GM12875 (cell line): ENCODE data around the gene RGS7.

Source experiments
- H3K4me3 ChIP-seq: one replicate; pipeline ENCODE4 v1.5.1; 2011; ENCODE audit warnings: low read depth, low read length, control low read depth
- TF ChIP-seq, protein P1 (sequence below): IDR thresholded peaks from 2 replicates; pipeline ENCODE4 v1.5.1; 2011; ENCODE audit warnings: low read depth, mild to moderate bottlenecking, control low read depth, inconsistent platforms, low read length, moderate library complexity, borderline replicate concordance; ENCODE audit not compliant: insufficient read depth

Gene RGS7

GRCh38 chr1:240965581-240966091, 391.4 kb downstream of the RGS7 start:
- TF ChIP-seq, protein P1, sequence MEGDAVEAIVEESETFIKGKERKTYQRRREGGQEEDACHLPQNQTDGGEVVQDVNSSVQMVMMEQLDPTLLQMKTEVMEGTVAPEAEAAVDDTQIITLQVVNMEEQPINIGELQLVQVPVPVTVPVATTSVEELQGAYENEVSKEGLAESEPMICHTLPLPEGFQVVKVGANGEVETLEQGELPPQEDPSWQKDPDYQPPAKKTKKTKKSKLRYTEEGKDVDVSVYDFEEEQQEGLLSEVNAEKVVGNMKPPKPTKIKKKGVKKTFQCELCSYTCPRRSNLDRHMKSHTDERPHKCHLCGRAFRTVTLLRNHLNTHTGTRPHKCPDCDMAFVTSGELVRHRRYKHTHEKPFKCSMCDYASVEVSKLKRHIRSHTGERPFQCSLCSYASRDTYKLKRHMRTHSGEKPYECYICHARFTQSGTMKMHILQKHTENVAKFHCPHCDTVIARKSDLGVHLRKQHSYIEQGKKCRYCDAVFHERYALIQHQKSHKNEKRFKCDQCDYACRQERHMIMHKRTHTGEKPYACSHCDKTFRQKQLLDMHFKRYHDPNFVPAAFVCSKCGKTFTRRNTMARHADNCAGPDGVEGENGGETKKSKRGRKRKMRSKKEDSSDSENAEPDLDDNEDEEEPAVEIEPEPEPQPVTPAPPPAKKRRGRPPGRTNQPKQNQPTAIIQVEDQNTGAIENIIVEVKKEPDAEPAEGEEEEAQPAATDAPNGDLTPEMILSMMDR = no peak
- no peak overlapping the region for H3K4me3 ChIP-seq

GRCh38 chr1:240962086-240962485, 394.9 kb downstream of the RGS7 start:
- H3K4me3 ChIP-seq = no peak overlapping the region
- TF ChIP-seq, protein P1 = no peak

- no peak overlapping the region for H3K4me3 ChIP-seq
- TF ChIP-seq, protein P1 = no peak
Observed at GRCh38 chr1:240956424-240956823, 400.6 kb downstream of the RGS7 start.

DNA sequence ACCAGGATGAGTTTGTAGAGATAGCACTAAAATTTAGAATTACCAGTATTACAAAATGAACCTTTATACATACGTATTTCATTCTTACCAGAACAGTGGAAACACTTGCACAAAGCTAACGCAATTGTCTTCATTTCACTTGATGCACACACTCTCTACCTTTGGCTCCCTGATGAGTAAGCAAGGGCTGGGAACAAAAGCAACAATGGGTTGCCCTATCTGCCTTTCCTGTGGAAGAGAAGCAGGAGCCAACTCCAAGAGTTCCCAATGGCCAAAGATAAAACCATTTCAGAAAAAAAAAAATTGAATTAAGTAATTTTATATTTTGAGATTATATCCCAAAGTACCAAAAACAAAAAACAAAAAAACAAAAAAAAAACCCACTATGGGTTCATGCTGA, 401.0 kb downstream of the RGS7 start:
- no peak overlapping the region for H3K4me3 ChIP-seq
- TF ChIP-seq, protein P1 = no peak

- TF ChIP-seq, protein P1 = no peak
- H3K4me3 ChIP-seq = no peak overlapping the region
Observed at GRCh38 chr1:240947438-240948224, 409.4 kb downstream of the RGS7 start.

- TF ChIP-seq, protein P1 = peak; percentile 48; the same call in 1 of the 2 replicates
- no peak overlapping the region for H3K4me3 ChIP-seq
Observed at GRCh38 chr1:240946926-240947325, 410.1 kb downstream of the RGS7 start.

DNA sequence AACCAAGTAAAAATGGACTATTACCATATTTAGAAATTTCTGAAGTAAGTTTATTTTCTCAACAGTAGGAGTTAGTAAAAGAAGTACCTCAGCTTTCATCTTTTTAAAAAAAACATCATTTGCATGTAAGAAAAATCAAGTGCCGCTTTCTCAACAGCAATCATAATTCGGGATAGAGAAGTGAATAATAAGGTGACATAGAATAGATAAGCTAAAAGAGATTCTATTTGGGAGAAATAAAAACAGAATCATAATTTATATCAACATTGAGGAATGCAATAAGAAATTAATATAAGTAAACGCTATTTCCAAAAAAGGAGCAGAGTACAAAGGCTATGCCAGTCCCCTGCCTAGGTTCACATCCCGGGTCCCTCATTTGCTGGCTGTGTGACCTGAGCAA, 414.1 kb downstream of the RGS7 start:
- TF ChIP-seq, protein P1 = no peak
- H3K4me3 ChIP-seq = no peak overlapping the region
